OCI-LY7 (cell line): ENCODE measurements around the gene CMTM4. TPM values are rescaled to one million over a fixed set of nuclear protein-coding genes. Genes with fewer than 3 reads are reported as not detected.
"Not testable (repeated sequence)": the region's sequence is repeated elsewhere in the genome, so short reads cannot be mapped to it uniquely, and the experiment has no call there.

Source experiments
- BruUV-seq: library from RNA; stranded (reverse); fragments of 400-500 nt; replicated peaks from 2 replicates; lab custom pipeline; 2021; lab: Mats Ljungman, UMichigan
- CTCF ChIA-PET: fragments of 300-600 bp; sonication (Branson Sonifier 250); formaldehyde crosslinking; loops from one replicate; lab custom pipeline; 2022; ENCODE audit warnings: antibody characterized with exemption; ENCODE audit not compliant: unreplicated experiment; lab: Charles Lee
- POLR2A ChIA-PET: fragments of 300-600 bp; sonication (Branson Sonifier 250); formaldehyde crosslinking; loops from one replicate; lab custom pipeline; 2022; ENCODE audit warnings: antibody characterized with exemption; lab: Charles Lee
- DNase-seq: peaks from one replicate; pipeline ENCODE4 v3.0.0-alpha.2; 2015; ENCODE audit warnings: low spot score
- H2AFZ ChIP-seq: fragments of 200-600 bp; sonication (generic), shearing (Covaris generic); 2 replicates; pipeline ENCODE4 v1.6.1; 2014; ENCODE audit warnings: mild to moderate bottlenecking, antibody characterized with exemption, low read length, moderate library complexity
- H3K27ac ChIP-seq: fragments of 200-600 bp; sonication (generic); 2 replicates; pipeline ENCODE4 v1.5.1; 2014; ENCODE audit warnings: mixed run types, low read depth, mild to moderate bottlenecking, moderate library complexity, low read length, inconsistent platforms; ENCODE audit not compliant: poor library complexity, severe bottlenecking
- H3K36me3 ChIP-seq: fragments of 200-600 bp; sonication (generic); 2 replicates; pipeline ENCODE4 v1.6.1; 2014; ENCODE audit warnings: mild to moderate bottlenecking, antibody characterized with exemption, low read length, moderate library complexity, mixed read lengths; ENCODE audit not compliant: insufficient read depth
- H3K4me1 ChIP-seq: fragments of 200-600 bp; sonication (generic); 2 replicates; pipeline ENCODE4 v1.5.1; 2014; ENCODE audit warnings: mild to moderate bottlenecking, low read length; ENCODE audit not compliant: insufficient read depth, poor library complexity, severe bottlenecking
- H3K4me2 ChIP-seq: fragments of 200-600 bp; sonication (generic); 2 replicates; pipeline ENCODE4 v1.6.1; 2014; ENCODE audit warnings: mild to moderate bottlenecking, low read length
- H3K4me3 ChIP-seq: fragments of 200-600 bp; sonication (generic); 2 replicates; pipeline ENCODE4 v1.5.1; 2014; ENCODE audit warnings: mild to moderate bottlenecking, low read depth, low read length; ENCODE audit not compliant: poor library complexity, severe bottlenecking
- H3K79me2 ChIP-seq: fragments of 200-600 bp; sonication (generic); 2 replicates; pipeline ENCODE4 v1.6.1; 2016; ENCODE audit warnings: low read depth, mild to moderate bottlenecking, low read length, moderate library complexity, mixed read lengths; ENCODE audit not compliant: insufficient read depth
- H3K9me2 ChIP-seq: fragments of 200-600 bp; sonication (generic); 2 replicates; pipeline ENCODE4 v1.6.1; 2016; ENCODE audit warnings: mild to moderate bottlenecking, low read length, mixed read lengths; ENCODE audit not compliant: insufficient read depth
- H3K9me3 ChIP-seq: fragments of 200-600 bp; sonication (generic); 2 replicates; pipeline ENCODE4 v1.6.1; 2014; ENCODE audit warnings: mild to moderate bottlenecking, mixed run types, low read length, mixed read lengths
- H4K20me1 ChIP-seq: fragments of 200-600 bp; sonication (generic); 2 replicates; pipeline ENCODE4 v1.6.1; 2014; ENCODE audit warnings: mild to moderate bottlenecking, antibody characterized with exemption, low read length, moderate library complexity, mixed read lengths; ENCODE audit not compliant: insufficient read depth
- CTCF ChIP-seq: fragments of 200-600 bp; sonication (generic); conservative IDR thresholded peaks from 2 replicates; pipeline ENCODE4 v1.5.1; 2014; ENCODE audit warnings: mild to moderate bottlenecking, antibody characterized with exemption, low read length, moderate library complexity, mixed read lengths
- EZH2phosphoT487 ChIP-seq: fragments of 200-600 bp; sonication (generic); IDR thresholded peaks from 2 replicates; pipeline ENCODE4 v1.6.1; 2018; ENCODE audit warnings: low read depth, borderline replicate concordance, mild to moderate bottlenecking, mixed run types, antibody characterized with exemption, low read length, moderate library complexity, mixed read lengths
- intact Hi-C: fragments of 100-400 bp; cut with micrococcal nuclease; formaldehyde crosslinking; loops from one replicate; pipeline ENCODE4 v1.10.0; 2022; ENCODE audit not compliant: unreplicated experiment
- total RNA-seq, 2 experiments: library from RNA; depleted of rRNA in 1 of 2; stranded (reverse); fragments of >200 nt in 1 of 2; shearing (Covaris generic) in 1 of 2; gene quantifications; 2 replicates each; pipeline ENCODE4 v1.2.3, GENCODE V29; 2014 to 2022

CMTM4 gene
- total RNA-seq, 2 experiments from 2014 or later: 0.03 to 1.3 TPM

DNA sequence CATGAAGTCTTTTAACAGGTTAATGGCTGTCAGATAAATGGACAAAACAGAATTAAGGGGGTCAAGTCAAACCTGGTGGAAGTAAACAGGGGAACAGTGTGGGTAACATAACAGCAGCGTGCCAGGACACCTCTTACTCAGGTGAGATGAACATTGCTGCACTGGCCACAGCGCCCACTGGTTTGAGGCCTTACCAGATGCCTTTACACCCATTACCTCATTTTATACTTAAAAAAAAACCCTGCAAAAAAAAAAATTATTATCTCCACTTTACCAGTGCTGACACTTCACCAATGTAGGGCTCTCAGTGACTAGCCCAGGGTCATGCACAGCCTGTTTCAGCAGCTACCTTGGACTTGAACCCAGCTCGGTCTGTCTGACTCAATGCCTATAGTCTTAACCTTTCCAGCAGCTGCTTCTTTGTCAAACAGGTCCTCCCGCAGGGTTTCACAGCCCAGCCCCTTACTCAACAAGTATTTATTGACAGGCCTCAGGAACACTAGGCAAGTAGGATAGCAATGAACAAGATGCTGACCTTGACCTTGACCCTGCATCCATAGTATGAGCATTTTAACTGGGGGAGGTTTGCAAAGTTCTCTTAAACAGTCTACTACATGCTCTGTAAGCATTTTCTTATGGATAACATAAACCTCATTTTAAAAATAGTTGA, 61.9 kb downstream of the CMTM4 start:
- TF ChIP-seq EZH2phosphoT487 (no peak), CTCF (no peak)
- Histone ChIP-seq H3K9me2 (no peaks in the 10 kb centered on the region), H4K20me1 (no peaks in the 10 kb centered on the region), H3K4me2 (no peak overlapping the region), H3K4me3 (no peak overlapping the region), H3K27ac (no peak overlapping the region), H3K9me3 (no peaks in the 10 kb centered on the region), H3K4me1 (no peaks in the 10 kb centered on the region), H3K79me2 (no peaks in the 10 kb centered on the region), H2AFZ (no peak overlapping the region), H3K36me3 (no peaks in the 10 kb centered on the region)
- ChIA-PET POLR2A (no interaction called here), CTCF (no interaction called here)
- intact Hi-C loops: no loop called here
- BruUV-seq: no TSS peak
- DNase-seq: no peak

- not testable (repeated sequence) for H3K79me2 ChIP-seq, H3K4me2 ChIP-seq, H2AFZ ChIP-seq
These were observed 65.0 kb downstream of the CMTM4 start for GRCh38 chr16:66631558-66631957.

GRCh38 chr16:66630561-66631260, 65.8 kb downstream of the CMTM4 start:
- POLR2A ChIA-PET: interaction anchor here (1.8 kb wide), 1 partner anchor 10 kb away, joined by 4 read pairs; no protein-coding TSS in a partner anchor
- CTCF ChIA-PET, H4K20me1 ChIP-seq, H3K9me2 ChIP-seq, H3K4me1 ChIP-seq, H3K27ac ChIP-seq, H3K36me3 ChIP-seq, DNase-seq, H3K79me2 ChIP-seq, intact Hi-C loops, H3K4me2 ChIP-seq, H3K4me3 ChIP-seq, H2AFZ ChIP-seq, BruUV-seq, H3K9me3 ChIP-seq: not testable (repeated sequence)

More at GRCh38 chr16:66631558-66631957, 65.0 kb downstream of the CMTM4 start:
- H3K9me3 ChIP-seq, H3K4me1 ChIP-seq, CTCF ChIA-PET, H3K36me3 ChIP-seq, POLR2A ChIA-PET, H4K20me1 ChIP-seq, H3K4me3 ChIP-seq, H3K27ac ChIP-seq, BruUV-seq, intact Hi-C loops, H3K9me2 ChIP-seq, DNase-seq: not testable (repeated sequence)
